Naive B cell (primary cell): ENCODE measurements around the gene S100A2. TPM values are rescaled to one million over a fixed set of nuclear protein-coding genes. Genes with fewer than 3 reads are reported as not detected.
A peak's percentile ranks its signal among the peaks of the same experiment; 100 is the strongest.
"Not testable (repeated sequence)": the region's sequence is repeated elsewhere in the genome, so short reads cannot be mapped to it uniquely, and the experiment has no call there.

Source experiments
- ATAC-seq, 2 donors: fragments of 150-1000 bp; cut with Tn5 transposase; 2 replicates each; pipeline ENCODE4 v1.10.0; 2021; ENCODE audit warnings: low read depth in 2 of 2, mild to moderate bottlenecking in 2 of 2, moderate library complexity in 2 of 2
- DNase-seq: peaks from one replicate; pipeline ENCODE4 v3.0.0; 2022
- H3K27ac Mint-ChIP-seq, 6 donors: one replicate each; pipeline ENCODE4 v1.8.0; 2020 to 2022; ENCODE audit warnings: mild to moderate bottlenecking in 6 of 6, mixed read lengths in 6 of 6, moderate library complexity in 5 of 6, inconsistent platforms in 2 of 6
- H3K27me3 Mint-ChIP-seq, 3 donors: one replicate each; pipeline ENCODE4 v1.8.0; 2021 to 2022; ENCODE audit warnings: mixed read lengths in 3 of 3, mild to moderate bottlenecking in 1 of 3
- H3K36me3 Mint-ChIP-seq, 2 donors: one replicate each; pipeline ENCODE4 v1.8.0; 2020 to 2022; ENCODE audit warnings: mixed read lengths in 2 of 2, inconsistent platforms in 1 of 2, mild to moderate bottlenecking in 1 of 2
- H3K4me1 Mint-ChIP-seq, 3 donors: one replicate each; pipeline ENCODE4 v1.8.0; 2020 to 2022; ENCODE audit warnings: mixed read lengths in 3 of 3, inconsistent platforms in 1 of 3, mild to moderate bottlenecking in 1 of 3, moderate library complexity in 1 of 3
- H3K4me3 Mint-ChIP-seq, 8 donors: one replicate each; pipeline ENCODE4 v1.8.0; 2020 to 2022; ENCODE audit warnings: mild to moderate bottlenecking in 8 of 8, mixed read lengths in 8 of 8, moderate library complexity in 8 of 8, inconsistent platforms in 2 of 8
- H3K9me3 Mint-ChIP-seq, 7 donors: one replicate each; pipeline ENCODE4 v1.8.0; 2020 to 2022; ENCODE audit warnings: mixed read lengths in 7 of 7, mild to moderate bottlenecking in 5 of 7, inconsistent platforms in 2 of 7, moderate library complexity in 1 of 7
- polyA plus RNA-seq, 6 donors: library from polyadenylated mRNA; unstranded; fragments of 300-500 nt; fragmentation: Illumina TruSeq; gene quantifications; one replicate each; pipeline ENCODE4 v1.2.3, GENCODE V29; 2021; ENCODE audit warnings: low read depth in 6 of 6

The S100A2 gene
- polyA plus RNA-seq, 6 donors from 2014 or later = not detected

DNA sequence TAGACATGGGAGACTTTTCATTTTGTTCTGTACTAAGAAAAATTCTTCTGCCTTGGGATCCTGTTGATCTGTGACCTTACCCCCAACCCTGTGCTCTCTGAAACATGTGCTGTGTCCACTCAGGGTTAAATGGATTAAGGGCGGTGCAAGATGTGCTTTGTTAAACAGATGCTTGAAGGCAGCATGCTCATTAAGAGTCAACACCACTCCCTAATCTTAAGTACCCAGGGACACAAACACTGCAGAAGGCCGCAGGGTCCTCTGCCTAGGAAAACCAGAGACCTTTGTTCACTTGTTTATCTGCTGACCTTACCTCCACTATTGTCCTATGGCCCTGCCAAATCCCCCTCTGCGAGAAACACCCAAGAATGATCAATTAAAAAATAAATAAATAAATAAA, 17.9 kb upstream of the S100A2 start:
- not testable (repeated sequence) for H3K36me3 Mint-ChIP-seq, H3K9me3 Mint-ChIP-seq, ATAC-seq, H3K27ac Mint-ChIP-seq, H3K27me3 Mint-ChIP-seq, H3K4me3 Mint-ChIP-seq, DNase-seq, H3K4me1 Mint-ChIP-seq

DNA sequence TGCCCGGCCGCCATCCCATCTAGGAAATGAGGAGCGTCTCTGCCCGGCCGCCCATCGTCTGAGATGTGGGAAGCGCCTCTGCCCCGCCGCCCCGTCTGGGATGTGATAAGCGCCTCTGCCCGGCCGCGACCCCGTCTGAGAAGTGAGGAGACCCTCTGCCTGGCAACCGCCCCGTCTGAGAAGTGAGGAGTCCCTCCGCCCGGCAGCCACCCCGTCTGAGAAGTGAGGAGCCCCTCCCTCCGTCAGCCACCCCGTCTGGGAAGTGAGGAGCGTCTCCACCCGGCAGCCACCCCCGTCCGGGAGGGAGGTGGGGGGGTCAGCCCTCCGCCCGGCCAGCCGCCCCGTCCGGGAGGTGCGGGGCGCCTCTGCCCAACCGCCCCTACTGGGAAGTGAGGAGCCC, 17.2 kb upstream of the S100A2 start:
- not testable (repeated sequence) for H3K36me3 Mint-ChIP-seq, H3K27ac Mint-ChIP-seq, DNase-seq, ATAC-seq, H3K4me3 Mint-ChIP-seq, H3K4me1 Mint-ChIP-seq, H3K9me3 Mint-ChIP-seq
- peaks cover 4 to 16% (median 7%) of the 10 kb centered on the region in 3 donors for H3K27me3 Mint-ChIP-seq

DNA sequence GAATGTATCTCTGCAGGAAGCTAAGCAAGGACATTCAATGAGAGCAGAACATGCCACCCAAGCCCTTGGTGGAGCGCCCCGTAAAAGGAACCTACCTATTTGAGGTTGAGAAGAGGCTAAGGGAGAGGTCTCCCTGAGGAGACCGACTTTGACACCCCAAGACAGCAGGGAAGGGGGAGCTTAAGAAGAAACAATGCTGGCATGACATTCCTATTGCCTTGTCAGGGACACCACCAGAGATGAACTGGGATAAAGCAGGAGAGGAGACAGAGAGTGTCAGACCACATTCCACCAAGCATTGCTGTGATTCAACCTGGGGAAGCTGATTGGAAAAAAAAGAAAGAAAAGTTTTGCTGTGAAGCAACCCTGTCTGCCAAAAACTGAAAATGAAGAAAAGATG, 13.3 kb upstream of the S100A2 start:
- Mint-ChIP-seq H3K9me3 (no peaks in the 10 kb centered on the region), H3K4me1 (peaks cover 0 to 11% (median 4%) of the 10 kb centered on the region in 3 donors), H3K4me3 (no peak overlapping the region), H3K27ac (no peak overlapping the region), H3K27me3 (peaks cover under 1 to 26% (median 7%) of the 10 kb centered on the region in 3 donors), H3K36me3 (no peaks in the 10 kb centered on the region)
- DNase-seq (no peak), ATAC-seq (no peak)

DNA sequence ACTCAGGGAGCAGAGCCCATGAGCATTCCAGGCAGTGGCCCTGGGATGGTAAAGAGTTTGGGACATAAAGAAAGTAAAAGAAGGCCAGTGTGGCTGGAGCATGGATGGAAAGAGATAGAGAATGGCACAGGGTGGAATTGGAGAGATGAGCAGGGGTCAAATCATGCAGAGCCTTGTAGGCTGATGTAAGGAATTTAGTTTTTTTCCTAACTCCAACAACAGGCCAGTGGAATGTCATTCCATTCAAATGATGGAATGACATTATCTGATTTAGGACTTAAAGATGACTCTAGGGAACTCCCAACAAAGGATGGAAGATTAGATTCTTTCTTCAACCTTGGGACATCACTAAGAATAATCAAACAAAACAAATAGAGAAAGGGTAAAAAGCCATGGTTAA, 12.8 kb upstream of the S100A2 start:
- peaks cover 0 to 11% (median 4%) of the 10 kb centered on the region in 3 donors for H3K4me1 Mint-ChIP-seq
- no peak overlapping the region for H3K4me3 Mint-ChIP-seq
- H3K36me3 Mint-ChIP-seq = no peaks in the 10 kb centered on the region
- DNase-seq = no peak
- no peak for ATAC-seq
- H3K27me3 Mint-ChIP-seq = peaks cover 0 to 26% (median 7%) of the 10 kb centered on the region in 3 donors
- no peak overlapping the region for H3K27ac Mint-ChIP-seq
- H3K9me3 Mint-ChIP-seq = no peaks in the 10 kb centered on the region

DNA sequence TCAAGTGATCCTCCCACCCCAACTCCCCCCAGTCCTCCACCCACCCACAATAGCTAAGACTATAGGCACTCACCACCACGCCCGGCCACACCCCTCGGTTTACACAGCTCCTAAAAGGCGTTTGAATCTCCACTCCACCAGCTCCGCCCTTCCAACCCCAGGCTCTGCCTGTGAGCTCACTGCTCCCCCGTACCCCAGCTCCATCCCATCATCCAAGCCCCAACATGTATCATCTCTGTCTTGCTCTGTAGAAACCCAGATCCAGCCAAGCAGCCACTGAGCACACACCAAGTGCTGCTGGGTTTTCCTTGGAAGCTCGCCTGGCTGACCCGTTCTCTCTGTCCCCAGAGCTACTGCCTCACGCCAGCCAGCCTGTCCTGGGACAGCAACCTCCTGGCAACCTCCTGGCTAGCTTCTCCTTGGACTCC, 12.0 kb upstream of the S100A2 start:
- Mint-ChIP-seq H3K9me3 (no peaks in the 10 kb centered on the region), H3K27ac (peak overlapping the region in 1 of 6 donors; percentile 32), H3K36me3 (no peaks in the 10 kb centered on the region), H3K4me3 (peak overlapping the region in 1 of 8 donors; percentile 23), H3K4me1 (peaks cover 7 to 16% (median 10%) of the 10 kb centered on the region in 3 donors), H3K27me3 (peaks cover 0 to 26% (median 7%) of the 10 kb centered on the region in 3 donors)
- DNase-seq (no peak), ATAC-seq (no peak)

DNA sequence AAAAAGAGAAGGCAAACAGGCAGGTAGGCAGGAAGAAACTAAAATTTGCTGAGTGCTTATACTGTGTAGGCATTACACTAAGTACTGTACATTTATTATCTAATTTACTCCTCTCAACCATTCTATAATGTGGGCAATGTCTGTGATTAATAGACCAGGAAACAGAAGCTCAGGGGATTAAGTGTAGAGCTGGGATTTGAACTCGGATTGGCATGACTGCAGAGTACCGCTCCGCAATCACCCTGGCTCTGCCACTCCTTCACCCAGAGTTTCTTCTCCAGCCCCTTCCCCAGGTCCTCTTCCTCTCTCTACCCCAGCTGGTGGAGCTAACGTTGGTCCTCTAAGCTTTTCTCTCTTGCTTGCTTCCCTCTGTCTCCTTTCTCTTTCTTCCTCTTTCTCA, 11.5 kb upstream of the S100A2 start:
- H3K36me3 Mint-ChIP-seq = no peaks in the 10 kb centered on the region
- H3K4me3 Mint-ChIP-seq = no peak overlapping the region
- no peaks in the 10 kb centered on the region for H3K9me3 Mint-ChIP-seq
- DNase-seq = no peak
- H3K27ac Mint-ChIP-seq = peak overlapping the region in 3 of 6 donors; percentile 0 to 85 (median 32)
- no peak for ATAC-seq
- peaks cover 0 to 26% (median 7%) of the 10 kb centered on the region in 3 donors for H3K27me3 Mint-ChIP-seq
- peaks cover 11 to 18% (median 14%) of the 10 kb centered on the region in 3 donors for H3K4me1 Mint-ChIP-seq

DNA sequence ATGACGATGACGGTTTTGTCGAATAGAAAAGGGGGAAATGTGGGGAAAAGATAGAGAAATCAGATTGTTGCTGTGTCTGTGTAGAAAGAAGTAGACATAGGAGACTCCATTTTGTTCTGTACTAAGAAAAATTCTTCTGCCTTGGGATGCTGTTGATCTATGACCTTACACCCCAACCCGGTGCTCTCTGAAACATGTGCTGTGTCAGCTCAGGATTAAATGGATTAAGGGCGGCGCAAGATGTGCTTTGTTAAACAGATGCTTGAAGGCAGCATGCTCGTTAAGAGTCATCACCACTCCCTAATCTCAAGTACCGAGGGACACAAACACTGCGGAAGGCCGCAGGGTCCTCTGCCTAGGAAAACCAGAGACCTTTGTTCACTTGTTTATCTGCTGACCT, 9.9 kb upstream of the S100A2 start:
- not testable (repeated sequence) for H3K27ac Mint-ChIP-seq, H3K36me3 Mint-ChIP-seq, H3K9me3 Mint-ChIP-seq, ATAC-seq, DNase-seq, H3K4me3 Mint-ChIP-seq
- peaks cover 11 to 18% (median 14%) of the 10 kb centered on the region in 3 donors for H3K4me1 Mint-ChIP-seq
- H3K27me3 Mint-ChIP-seq = peaks cover 0 to 40% (median 20%) of the 10 kb centered on the region in 3 donors

DNA sequence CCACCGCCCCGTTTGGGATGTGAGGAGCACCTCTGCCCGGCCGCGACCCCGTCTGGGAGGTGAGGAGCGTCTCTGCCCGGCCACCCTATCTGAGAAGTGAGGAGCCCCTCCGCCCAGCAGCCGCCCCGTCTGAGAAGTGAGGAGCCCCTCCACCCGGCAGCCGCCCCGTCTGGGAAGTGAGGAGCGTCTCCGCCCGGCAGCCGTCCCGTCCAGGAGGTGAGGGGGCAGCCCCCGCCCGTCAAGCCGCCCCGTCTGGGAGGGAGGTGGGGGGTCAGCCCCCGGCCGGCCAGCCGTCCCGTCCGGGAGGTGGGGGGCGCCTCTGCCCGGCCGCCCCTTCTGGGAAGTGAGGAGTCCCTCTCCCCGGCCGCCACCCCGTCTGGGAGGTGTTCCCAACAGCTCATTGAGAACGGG, 9.4 kb upstream of the S100A2 start:
- not testable (repeated sequence) for H3K27ac Mint-ChIP-seq, DNase-seq, H3K9me3 Mint-ChIP-seq, H3K4me3 Mint-ChIP-seq, H3K36me3 Mint-ChIP-seq, ATAC-seq
- Mint-ChIP-seq H3K4me1 (peaks cover 11 to 18% (median 14%) of the 10 kb centered on the region in 3 donors), H3K27me3 (peaks cover 0 to 44% (median 22%) of the 10 kb centered on the region in 3 donors)

DNA sequence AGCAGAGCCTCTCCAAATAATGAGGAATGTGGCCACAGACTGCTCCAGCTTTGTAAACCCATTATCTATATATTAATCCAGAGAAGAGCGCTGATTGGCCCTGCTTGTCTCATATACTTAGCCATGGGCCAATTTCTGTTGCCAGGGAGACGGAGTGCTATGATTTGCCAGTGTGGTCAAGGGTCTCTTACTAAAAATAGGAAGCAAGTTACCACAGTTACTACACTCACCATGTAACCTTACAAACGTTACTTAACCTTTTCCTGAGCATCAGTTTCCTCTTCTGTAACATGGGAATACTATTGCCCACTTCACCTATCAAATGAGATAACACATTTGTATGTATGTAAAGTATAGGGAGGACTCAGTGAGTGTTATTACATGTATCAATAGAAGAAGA, 7.7 kb upstream of the S100A2 start:
- Mint-ChIP-seq H3K27me3 (peaks cover 0 to 42% (median 22%) of the 10 kb centered on the region in 3 donors), H3K9me3 (no peaks in the 10 kb centered on the region), H3K4me3 (no peak overlapping the region), H3K36me3 (no peaks in the 10 kb centered on the region), H3K4me1 (peaks cover 16 to 23% (median 18%) of the 10 kb centered on the region in 3 donors), H3K27ac (peak overlapping the region in 1 of 6 donors; percentile 57)
- DNase-seq (no peak), ATAC-seq (no peak)

DNA sequence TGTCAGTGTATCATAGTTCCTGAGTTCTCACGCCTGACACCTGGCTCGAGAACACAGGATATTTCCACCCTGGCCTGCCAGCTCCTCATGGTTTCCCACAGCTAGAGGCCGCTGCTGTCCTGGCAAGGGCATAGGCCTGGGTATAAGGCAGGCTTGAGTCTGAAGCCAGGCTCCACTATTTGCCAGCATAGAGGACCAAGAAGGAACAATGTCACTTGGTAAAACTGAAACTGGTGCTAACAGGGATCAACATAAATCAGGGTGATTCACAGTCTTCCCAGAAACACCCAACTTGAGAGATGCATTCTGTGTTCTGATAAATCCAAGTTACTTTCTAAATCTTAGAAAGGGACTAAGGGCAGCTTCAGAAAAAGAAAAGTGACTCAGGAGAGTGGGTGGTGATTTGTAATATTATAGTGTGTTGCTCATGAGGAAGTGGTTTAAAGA, 6.9 kb upstream of the S100A2 start:
- Mint-ChIP-seq H3K36me3 (no peaks in the 10 kb centered on the region), H3K4me3 (no peak overlapping the region), H3K9me3 (no peaks in the 10 kb centered on the region), H3K27ac (peak overlapping the region in 1 of 6 donors; percentile 42), H3K27me3 (peaks cover 0 to 35% (median 22%) of the 10 kb centered on the region in 3 donors), H3K4me1 (peaks cover 19 to 22% (median 22%) of the 10 kb centered on the region in 3 donors)
- DNase-seq (peak; percentile 57), ATAC-seq (peak; percentile 95 to 97)

DNA sequence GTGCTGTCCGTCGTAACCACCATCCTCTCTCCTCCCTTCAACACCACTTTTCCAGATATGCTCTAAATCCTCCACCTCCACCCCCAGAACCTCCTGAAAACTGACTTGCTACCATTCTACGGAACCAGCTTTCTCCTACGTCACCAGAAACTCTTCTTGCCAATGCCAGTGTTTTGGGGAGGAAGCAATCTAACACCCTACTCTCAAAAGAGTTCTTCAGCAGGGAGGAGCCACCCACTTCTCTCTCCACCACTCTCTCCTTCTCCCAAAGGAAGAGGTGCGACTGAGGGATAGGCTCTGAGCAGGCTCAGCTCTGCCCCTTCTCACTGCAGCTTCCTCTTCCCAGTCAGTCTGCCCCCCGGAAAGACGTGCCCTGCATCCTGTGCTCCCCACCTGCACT, 6.1 kb upstream of the S100A2 start:
- Mint-ChIP-seq H3K4me1 (peaks cover 16 to 24% (median 19%) of the 10 kb centered on the region in 3 donors), H3K27ac (peak overlapping the region in 2 of 6 donors; percentile 8 to 75), H3K4me3 (no peak overlapping the region), H3K27me3 (peaks cover 0 to 27% (median 22%) of the 10 kb centered on the region in 3 donors), H3K36me3 (no peaks in the 10 kb centered on the region), H3K9me3 (no peaks in the 10 kb centered on the region)
- no peak for ATAC-seq
- no peak for DNase-seq

DNA sequence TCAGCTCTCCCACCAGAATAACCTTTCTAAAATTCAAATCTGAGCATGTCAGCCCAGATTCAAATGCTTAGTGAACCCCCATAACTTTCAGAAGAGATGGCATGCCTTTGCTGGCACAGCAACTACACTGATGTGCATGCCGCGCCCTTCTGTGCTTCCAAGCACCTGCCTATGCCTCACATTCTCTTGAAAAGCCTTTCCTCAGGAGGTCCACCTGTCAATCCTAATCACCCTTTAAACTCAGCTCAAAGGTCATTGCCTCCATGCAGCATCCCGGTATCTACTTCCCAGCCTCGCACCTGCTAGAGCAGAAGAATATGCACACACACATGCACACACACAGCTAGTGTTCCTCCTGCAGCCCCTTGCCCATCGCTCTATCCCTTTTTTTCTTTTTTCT, 5.2 kb upstream of the S100A2 start:
- DNase-seq = no peak
- no peak for ATAC-seq
- H3K4me3 Mint-ChIP-seq = no peak overlapping the region
- H3K4me1 Mint-ChIP-seq = peaks cover 24 to 32% (median 26%) of the 10 kb centered on the region in 3 donors
- peaks cover 0 to 27% (median 22%) of the 10 kb centered on the region in 3 donors for H3K27me3 Mint-ChIP-seq
- H3K9me3 Mint-ChIP-seq = no peaks in the 10 kb centered on the region
- no peaks in the 10 kb centered on the region for H3K36me3 Mint-ChIP-seq
- peak overlapping the region in 3 of 6 donors; percentile 18 to 67 (median 37) for H3K27ac Mint-ChIP-seq

DNA sequence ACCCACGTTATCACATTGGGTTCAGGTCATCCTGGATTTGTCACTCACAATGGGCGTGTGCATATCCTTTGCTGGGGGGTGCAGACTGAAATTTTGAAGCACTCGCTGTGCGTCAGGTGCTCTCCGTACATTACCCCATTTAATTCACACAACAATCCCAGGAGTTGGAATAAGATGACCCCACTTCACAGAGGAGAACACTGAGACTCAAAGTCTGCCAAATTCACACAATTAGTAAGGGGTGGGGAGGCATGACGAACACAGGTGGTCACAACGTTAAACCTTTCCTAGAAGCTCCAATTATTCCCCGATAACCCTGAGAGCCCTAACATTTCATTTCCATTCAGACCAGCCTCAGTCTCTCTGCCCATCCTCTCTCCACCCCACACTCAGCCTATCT, 3.8 kb upstream of the S100A2 start:
- no peak overlapping the region for H3K4me3 Mint-ChIP-seq
- no peaks in the 10 kb centered on the region for H3K9me3 Mint-ChIP-seq
- H3K36me3 Mint-ChIP-seq = no peaks in the 10 kb centered on the region
- H3K4me1 Mint-ChIP-seq = peaks cover 30 to 35% (median 32%) of the 10 kb centered on the region in 3 donors
- peaks cover 0 to 27% (median 22%) of the 10 kb centered on the region in 3 donors for H3K27me3 Mint-ChIP-seq
- DNase-seq = no peak
- no peak overlapping the region for H3K27ac Mint-ChIP-seq
- no peak for ATAC-seq

DNA sequence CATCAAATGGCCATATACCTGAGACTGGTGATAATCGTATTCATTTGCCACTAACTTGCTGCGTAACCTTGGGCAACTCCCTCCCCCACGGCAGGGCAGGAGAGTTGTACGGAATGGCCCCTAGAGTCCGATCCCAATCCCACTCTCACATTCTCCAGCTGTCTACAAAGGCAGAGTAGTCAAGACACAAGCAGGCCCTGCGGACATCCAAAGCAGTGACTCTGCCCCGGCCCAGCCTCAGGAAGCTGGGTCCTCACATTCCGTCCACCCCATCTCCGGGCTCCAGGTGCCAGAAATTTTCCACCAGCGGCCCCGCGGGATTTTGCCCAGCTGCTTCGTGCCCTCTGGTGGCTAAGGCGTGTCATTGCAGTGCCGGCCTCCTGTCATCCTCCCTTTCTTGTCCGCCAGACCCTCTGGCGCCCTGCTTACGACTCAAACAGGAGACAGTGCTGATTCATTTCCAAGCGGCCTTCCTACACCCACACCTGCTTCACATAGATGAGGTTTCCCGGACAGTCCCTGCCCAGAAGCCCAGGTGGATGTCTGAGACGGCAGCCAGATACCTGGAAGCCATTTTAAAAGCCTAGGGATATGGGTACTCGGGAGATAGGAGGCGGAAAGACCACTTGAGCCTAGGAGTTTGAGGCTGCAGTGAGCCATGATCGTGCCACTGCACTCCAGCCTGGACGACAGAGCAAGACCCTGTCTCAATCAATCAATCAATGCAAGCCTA, 2.9 kb upstream of the S100A2 start:
- Mint-ChIP-seq H3K27ac (peak overlapping the region in 4 of 6 donors; percentile 0 to 77 (median 16)), H3K36me3 (no peaks in the 10 kb centered on the region), H3K4me3 (peak overlapping the region in 3 of 8 donors; percentile 3 to 35 (median 20)), H3K4me1 (peaks cover 30 to 35% (median 32%) of the 10 kb centered on the region in 3 donors), H3K27me3 (peaks cover 0 to 27% (median 22%) of the 10 kb centered on the region in 3 donors), H3K9me3 (no peaks in the 10 kb centered on the region)
- ATAC-seq (peak in 1 of 2 donors; percentile 44), DNase-seq (peak; percentile 68)
